GM23338 (cell line): ENCODE data around the gene UBAC2. TPM values are rescaled to one million over a fixed set of nuclear protein-coding genes. Genes with fewer than 3 reads are reported as not detected.

Experiments
- ATAC-seq: fragments of 200-7000 bp; cut with Tn5 transposase; 3 replicates; pipeline ENCODE4 v1.9.1; 2020
- DNase-seq: peaks from one replicate; pipeline ENCODE4 v3.0.0-alpha.2; 2015; ENCODE audit warnings: low spot score
- H2AFZ ChIP-seq: fragments of 200-600 bp; sonication (generic); 2 replicates; pipeline ENCODE4 v1.8.0; 2016; ENCODE audit warnings: antibody characterized with exemption, mild to moderate bottlenecking, moderate library complexity
- H3F3A ChIP-seq: fragments of 200-600 bp; sonication (generic); replicated peaks from 2 replicates; pipeline ENCODE4 v1.8.0; 2017; ENCODE audit warnings: antibody characterized with exemption, mixed run types, low read depth
- H3K27ac ChIP-seq: fragments of 200-600 bp; sonication (generic); 2 replicates; pipeline ENCODE4 v1.6.1; 2016; ENCODE audit warnings: low read depth
- H3K27me3 ChIP-seq: fragments of 200-600 bp; sonication (generic); 2 replicates; pipeline ENCODE4 v1.8.0; 2016; ENCODE audit warnings: mild to moderate bottlenecking, mixed run types, moderate library complexity; ENCODE audit not compliant: insufficient read depth
- H3K36me3 ChIP-seq: fragments of 200-600 bp; sonication (generic); 2 replicates; pipeline ENCODE4 v1.8.0; 2016; ENCODE audit warnings: mild to moderate bottlenecking; ENCODE audit not compliant: insufficient read depth
- H3K4me1 ChIP-seq: fragments of 200-600 bp; sonication (generic); 2 replicates; pipeline ENCODE4 v1.8.0; 2016; ENCODE audit warnings: mild to moderate bottlenecking, moderate library complexity; ENCODE audit not compliant: insufficient read depth
- H3K4me2 ChIP-seq: fragments of 200-600 bp; sonication (generic); 2 replicates; pipeline ENCODE4 v1.7.1; 2017; ENCODE audit warnings: mixed run types
- H3K4me3 ChIP-seq: fragments of 200-600 bp; sonication (generic); 2 replicates; pipeline ENCODE4 v1.6.1; 2016; ENCODE audit warnings: mixed run types
- H3K79me2 ChIP-seq: fragments of 200-600 bp; sonication (generic); replicated peaks from 2 replicates; pipeline ENCODE4 v1.8.0; 2017; ENCODE audit warnings: mild to moderate bottlenecking; ENCODE audit not compliant: insufficient read depth
- H3K9me2 ChIP-seq: fragments of 200-600 bp; sonication (generic); 2 replicates; pipeline ENCODE4 v1.8.0; 2017; ENCODE audit not compliant: insufficient read depth
- H4K20me1 ChIP-seq: fragments of 200-600 bp; sonication (generic); replicated peaks from 2 replicates; pipeline ENCODE4 v1.8.0; 2017; ENCODE audit warnings: mild to moderate bottlenecking; ENCODE audit not compliant: insufficient read depth
- H3K27ac Mint-ChIP-seq: 2 replicates; pipeline ENCODE4 v1.8.0; 2020; ENCODE audit warnings: inconsistent platforms, mild to moderate bottlenecking, moderate library complexity, mixed read lengths
- H3K27me3 Mint-ChIP-seq: 3 replicates; pipeline ENCODE4 v1.8.0; 2022; ENCODE audit warnings: low read depth, mild to moderate bottlenecking, moderate library complexity, mixed read lengths, inconsistent platforms; ENCODE audit not compliant: insufficient read depth, poor library complexity
- H3K36me3 Mint-ChIP-seq: 3 replicates; pipeline ENCODE4 v1.8.0; 2021; ENCODE audit warnings: low read depth, mild to moderate bottlenecking, inconsistent platforms, moderate library complexity, mixed read lengths
- H3K4me1 Mint-ChIP-seq: 3 replicates; pipeline ENCODE4 v1.8.0; 2020; ENCODE audit warnings: mild to moderate bottlenecking, inconsistent platforms, mixed read lengths
- H3K4me3 Mint-ChIP-seq: 3 replicates; pipeline ENCODE4 v1.8.0; 2021; ENCODE audit warnings: moderate library complexity, mild to moderate bottlenecking, inconsistent platforms, mixed read lengths
- H3K9me3 Mint-ChIP-seq: 3 replicates; pipeline ENCODE4 v1.8.0; 2020; ENCODE audit warnings: moderate library complexity, mild to moderate bottlenecking, inconsistent platforms, mixed read lengths
- CREB1 ChIP-seq: fragments of 250-450 bp; sonication (Bioruptor Pico); IDR thresholded peaks from 2 replicates; pipeline ENCODE4 v1.5.0; 2020; ENCODE audit warnings: low read depth, mild to moderate bottlenecking, moderate library complexity
- CTCF ChIP-seq, 2 experiments: fragments of 200-600 bp in 1 of 2; sonication (generic) in 1 of 2; conservative IDR thresholded peaks; 2 replicates each; pipeline versions ENCODE4 v1.5.1 to v1.6.1; 2016 to 2017; ENCODE audit warnings: antibody characterized with exemption in 2 of 2, low read depth in 2 of 2, mild to moderate bottlenecking in 2 of 2, moderate library complexity in 1 of 2
- ETS1 ChIP-seq: IDR thresholded peaks from 2 replicates; pipeline ENCODE4 v1.6.1; 2016; ENCODE audit warnings: antibody characterized with exemption
- EZH2 ChIP-seq: fragments of 200-600 bp; sonication (generic); IDR thresholded peaks from one replicate; pipeline ENCODE4 v1.8.0; 2017; ENCODE audit warnings: antibody characterized with exemption, mild to moderate bottlenecking, low read depth; ENCODE audit not compliant: unreplicated experiment
- EZH2phosphoT487 ChIP-seq: fragments of 200-600 bp; sonication (generic); IDR thresholded peaks from one replicate; pipeline ENCODE4 v1.8.1; 2018; ENCODE audit warnings: antibody characterized with exemption; ENCODE audit not compliant: unreplicated experiment
- JUNB ChIP-seq: IDR thresholded peaks from one replicate; pipeline ENCODE4 v1.6.1; 2016; ENCODE audit warnings: antibody characterized with exemption; ENCODE audit not compliant: unreplicated experiment
- NANOG ChIP-seq: IDR thresholded peaks from 2 replicates; pipeline ENCODE4 v1.6.1; 2016; ENCODE audit warnings: antibody characterized with exemption, borderline replicate concordance
- POLR2AphosphoS5 ChIP-seq: IDR thresholded peaks from 2 replicates; pipeline ENCODE4 v1.6.1; 2016; ENCODE audit warnings: antibody characterized with exemption, low read depth
- STAT1 ChIP-seq: IDR thresholded peaks from one replicate; pipeline ENCODE4 v1.6.1; 2016; ENCODE audit warnings: antibody characterized with exemption; ENCODE audit not compliant: unreplicated experiment
- ZNF114 ChIP-seq: fragments of 250-450 bp; sonication (Bioruptor Pico); IDR thresholded peaks from 2 replicates; pipeline ENCODE4 v1.5.0; 2020; ENCODE audit warnings: mild to moderate bottlenecking, moderate library complexity
- ZNF331 ChIP-seq: fragments of 250-450 bp; sonication (Bioruptor Pico); IDR thresholded peaks from 2 replicates; pipeline ENCODE4 v1.5.0; 2020; ENCODE audit warnings: low read depth, mild to moderate bottlenecking, moderate library complexity
- ZNF462 ChIP-seq: fragments of 250-450 bp; sonication (Bioruptor Pico); IDR thresholded peaks from 2 replicates; pipeline ENCODE4 v1.5.0; 2020; ENCODE audit warnings: mild to moderate bottlenecking, moderate library complexity
- polyA plus RNA-seq: library from polyadenylated mRNA; unstranded; fragments of >200 nt; fragmentation: Nextera tagmentation; extraction: Ambion mirVana; gene quantifications from 2 replicates; pipeline ENCODE4 v1.2.1, GENCODE V29; 2016
- total RNA-seq: library from RNA; depleted of rRNA; stranded (reverse); fragments of >200 nt; shearing (Covaris generic); gene quantifications from 2 replicates; pipeline ENCODE4 v1.2.3, GENCODE V29; 2014
- TF ChIP-seq, protein P1 (sequence below): IDR thresholded peaks from one replicate; pipeline ENCODE4 v1.6.1; 2018; ENCODE audit warnings: antibody characterized with exemption; ENCODE audit not compliant: unreplicated experiment

Gene UBAC2
- total and polyA plus RNA-seq, 2 experiments from 2014 or later = 37.9 to 76.9 TPM

- H3K4me1 ChIP-seq = no peaks in the 10 kb centered on the region; the same call in 1 of the 2 replicates
- Mint-ChIP-seq H3K9me3 (no peaks in the 10 kb centered on the region), H3K36me3 (peaks cover 8% of the 10 kb centered on the region; the same call in 1 of the 3 replicates), H3K4me3 (no peak overlapping the region), H3K27me3 (peaks cover 2% of the 10 kb centered on the region), H3K4me1 (peaks cover 28% of the 10 kb centered on the region), H3K27ac (no peak overlapping the region; the same call in 1 of the 2 replicates)
- H3K27ac ChIP-seq = no peak overlapping the region
- no peaks in the 10 kb centered on the region for H3K9me2 ChIP-seq
- no peaks in the 10 kb centered on the region for H3F3A ChIP-seq
- no peaks in the 10 kb centered on the region for H3K27me3 ChIP-seq
- no peak overlapping the region for H2AFZ ChIP-seq
- ATAC-seq (no peak), DNase-seq (no peak)
- H4K20me1 ChIP-seq = peaks cover 7% of the 10 kb centered on the region
- no peak overlapping the region for H3K4me2 ChIP-seq
- no peaks in the 10 kb centered on the region for H3K36me3 ChIP-seq
- TF ChIP-seq POLR2AphosphoS5 (no peak), ZNF114 (CRISPR knock-in tag) (no peak), ZNF331 (CRISPR knock-in tag) (no peak), CREB1 (no peak), ZNF462 (no peak), NANOG (no peak), ETS1 (no peak), EZH2 (no peak), CTCF (conservative IDR thresholded peaks at IDR 0.05; ENCODE audit: low read depth in 2 of 2) (no peak), STAT1 (no peak), EZH2phosphoT487 (no peak), JUNB (no peak)
- TF ChIP-seq, protein P1, sequence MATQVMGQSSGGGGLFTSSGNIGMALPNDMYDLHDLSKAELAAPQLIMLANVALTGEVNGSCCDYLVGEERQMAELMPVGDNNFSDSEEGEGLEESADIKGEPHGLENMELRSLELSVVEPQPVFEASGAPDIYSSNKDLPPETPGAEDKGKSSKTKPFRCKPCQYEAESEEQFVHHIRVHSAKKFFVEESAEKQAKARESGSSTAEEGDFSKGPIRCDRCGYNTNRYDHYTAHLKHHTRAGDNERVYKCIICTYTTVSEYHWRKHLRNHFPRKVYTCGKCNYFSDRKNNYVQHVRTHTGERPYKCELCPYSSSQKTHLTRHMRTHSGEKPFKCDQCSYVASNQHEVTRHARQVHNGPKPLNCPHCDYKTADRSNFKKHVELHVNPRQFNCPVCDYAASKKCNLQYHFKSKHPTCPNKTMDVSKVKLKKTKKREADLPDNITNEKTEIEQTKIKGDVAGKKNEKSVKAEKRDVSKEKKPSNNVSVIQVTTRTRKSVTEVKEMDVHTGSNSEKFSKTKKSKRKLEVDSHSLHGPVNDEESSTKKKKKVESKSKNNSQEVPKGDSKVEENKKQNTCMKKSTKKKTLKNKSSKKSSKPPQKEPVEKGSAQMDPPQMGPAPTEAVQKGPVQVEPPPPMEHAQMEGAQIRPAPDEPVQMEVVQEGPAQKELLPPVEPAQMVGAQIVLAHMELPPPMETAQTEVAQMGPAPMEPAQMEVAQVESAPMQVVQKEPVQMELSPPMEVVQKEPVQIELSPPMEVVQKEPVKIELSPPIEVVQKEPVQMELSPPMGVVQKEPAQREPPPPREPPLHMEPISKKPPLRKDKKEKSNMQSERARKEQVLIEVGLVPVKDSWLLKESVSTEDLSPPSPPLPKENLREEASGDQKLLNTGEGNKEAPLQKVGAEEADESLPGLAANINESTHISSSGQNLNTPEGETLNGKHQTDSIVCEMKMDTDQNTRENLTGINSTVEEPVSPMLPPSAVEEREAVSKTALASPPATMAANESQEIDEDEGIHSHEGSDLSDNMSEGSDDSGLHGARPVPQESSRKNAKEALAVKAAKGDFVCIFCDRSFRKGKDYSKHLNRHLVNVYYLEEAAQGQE = no peak
- no peaks in the 10 kb centered on the region; the same call in 1 of the 2 replicates for H3K79me2 ChIP-seq
- H3K4me3 ChIP-seq = no peak overlapping the region
These were observed 107.9 kb downstream of the UBAC2 start for GRCh38 chr13:99308471-99309087.
